EL (cell line): ENCODE results near the gene VAC14.

Source experiments
- DNase-seq: peaks from one replicate; pipeline ENCODE4 v3.0.0-alpha.2; 2016

VAC14 gene

DNA sequence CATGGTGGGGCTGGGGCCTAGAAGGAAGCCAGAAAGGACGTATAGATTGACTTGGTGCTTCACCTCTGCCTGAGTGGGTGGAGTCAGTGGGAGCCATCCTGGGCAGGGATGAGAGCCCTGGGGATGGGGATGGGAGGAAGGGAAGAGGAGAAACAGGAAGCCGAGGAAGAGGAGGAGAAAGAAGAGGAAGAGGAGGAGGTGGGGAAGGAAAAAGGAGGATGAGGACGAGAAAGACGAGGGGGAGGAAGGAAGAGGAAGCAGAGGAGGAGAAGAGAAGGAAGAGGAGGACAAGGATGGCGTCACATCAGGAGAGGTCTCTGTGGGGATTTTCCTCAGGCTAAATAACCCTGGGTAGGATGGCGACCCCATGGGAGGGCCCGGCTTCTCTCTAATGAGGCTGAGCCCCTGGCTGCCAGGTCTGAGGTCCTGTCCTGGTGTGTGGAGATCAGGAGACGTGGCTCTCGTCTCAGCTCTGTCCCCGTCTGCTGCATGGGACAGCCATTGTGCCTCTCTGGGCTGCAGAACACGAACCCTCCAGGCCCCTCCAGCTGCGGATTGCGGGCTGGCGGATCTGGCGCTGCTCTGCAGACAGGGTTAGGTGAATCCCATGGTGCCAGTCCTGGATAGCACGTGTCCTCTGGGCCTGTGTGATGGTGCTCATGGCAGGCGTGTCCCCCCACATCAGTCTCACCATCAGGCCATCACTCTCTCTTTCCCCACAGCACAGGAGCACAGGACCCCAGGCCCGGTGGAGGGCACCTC is 79.6 kb downstream of the VAC14 start:
- no peak for DNase-seq

- DNase-seq: no peak
These were observed 80.3 kb downstream of the VAC14 start for GRCh38 chr16:70720425-70721201.

DNA sequence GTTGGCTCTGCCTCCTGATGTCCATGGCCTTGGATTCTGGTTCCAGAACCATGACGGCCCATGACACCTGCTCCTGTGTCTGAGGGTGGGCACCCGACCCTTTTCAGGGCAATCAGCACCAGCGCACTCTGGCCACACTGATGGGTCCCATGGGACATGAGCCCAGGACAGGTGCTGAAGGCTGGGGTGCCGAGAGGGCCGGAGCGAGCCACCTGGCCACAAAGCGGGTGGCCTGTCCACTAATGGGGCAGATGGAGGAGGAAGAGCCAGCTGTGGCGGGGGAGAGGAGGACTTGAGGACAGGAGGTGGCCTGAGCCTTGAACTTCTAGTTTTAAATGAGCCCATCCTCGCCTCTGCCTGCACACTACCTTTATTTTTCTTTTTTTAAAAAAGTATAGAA is 83.9 kb downstream of the VAC14 start:
- DNase-seq: no peak

DNA sequence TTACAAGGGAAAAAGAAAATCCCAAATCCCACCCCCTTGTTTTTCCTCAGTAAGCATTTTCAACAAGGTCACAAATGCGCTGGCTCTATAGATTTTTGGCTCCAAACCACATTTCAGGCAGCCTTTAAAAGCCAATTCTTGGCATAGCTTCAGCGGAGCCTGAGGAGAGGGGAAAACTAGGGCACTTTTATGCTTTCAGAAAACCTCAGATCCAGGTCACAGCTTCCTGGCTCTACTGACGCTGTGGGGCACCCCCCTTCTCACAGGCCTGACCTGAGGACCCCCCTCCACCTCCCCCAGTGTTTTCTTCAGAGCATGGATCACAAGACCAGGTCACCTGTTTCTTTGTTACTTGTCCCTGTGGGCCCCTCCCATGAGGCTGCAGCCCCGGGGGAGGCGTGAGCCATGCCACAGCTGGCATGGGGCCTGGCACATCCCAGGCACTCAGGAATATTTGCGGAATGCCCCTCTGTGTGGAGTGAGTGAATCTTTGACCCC is 85.0 kb downstream of the VAC14 start:
- DNase-seq: peak; percentile 60

DNA sequence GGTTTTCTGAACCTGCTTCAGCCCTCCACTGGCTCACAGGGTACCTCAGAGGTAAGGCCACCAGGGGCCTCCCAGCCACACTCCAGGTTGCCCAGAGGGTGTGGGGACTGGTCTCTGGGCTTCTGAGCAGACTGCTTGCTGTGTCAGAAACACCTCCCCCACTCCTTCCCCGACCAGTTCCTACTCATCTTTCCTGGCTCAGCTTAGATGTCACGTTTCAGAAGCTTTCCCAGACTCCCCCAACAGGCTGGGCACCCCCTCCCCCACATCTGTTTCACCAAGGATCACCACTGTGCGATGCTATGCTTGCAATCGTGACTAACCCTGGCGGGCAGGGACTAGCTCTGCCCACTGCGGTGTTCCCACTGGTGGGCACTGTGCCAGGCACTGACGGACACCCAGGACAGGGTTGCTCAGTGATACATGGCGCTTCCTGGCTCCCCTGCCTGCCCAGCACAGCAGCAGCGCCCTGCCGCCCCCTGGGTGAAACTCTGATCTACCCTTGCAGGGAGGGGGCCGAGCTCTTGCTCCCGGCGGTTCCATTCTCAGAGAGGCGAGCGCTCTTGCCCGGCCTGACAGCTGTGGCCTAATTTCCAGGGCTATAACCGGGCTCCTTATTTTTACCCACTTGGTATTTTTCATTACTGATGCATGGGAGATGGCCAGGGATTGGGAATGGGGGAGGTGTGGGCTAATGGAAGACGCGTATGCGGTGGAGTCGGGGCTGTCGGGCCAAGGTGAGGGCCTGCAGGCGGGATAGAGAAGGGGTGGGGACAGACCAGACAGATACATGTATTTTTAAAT is 85.7 kb downstream of the VAC14 start:
- peak; percentile 100 for DNase-seq

DNA sequence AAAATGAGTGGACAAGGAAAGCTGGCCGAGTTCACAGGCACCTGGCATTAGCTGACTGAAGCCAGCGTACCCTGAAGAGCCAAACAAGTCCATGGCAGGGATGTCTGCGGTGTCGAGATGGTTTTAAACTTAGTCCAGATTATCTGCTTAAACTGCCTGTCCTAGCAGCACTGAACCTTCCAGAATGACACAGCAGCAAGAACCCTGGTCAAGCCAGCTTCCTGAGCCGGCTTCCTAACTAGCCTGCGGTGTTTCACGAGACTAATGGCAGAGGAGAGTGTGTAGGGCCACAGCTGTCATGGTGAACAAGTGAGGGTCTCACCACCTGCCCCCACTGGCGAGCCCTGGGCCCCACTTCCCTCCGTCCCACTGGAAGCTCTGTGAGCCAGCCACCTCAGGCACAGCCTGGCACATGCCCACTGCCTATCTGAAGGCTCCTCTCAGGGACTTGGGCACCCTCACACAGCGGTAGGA is 86.3 kb downstream of the VAC14 start:
- no peak for DNase-seq

- no peak for DNase-seq
These were observed 87.1 kb downstream of the VAC14 start for GRCh38 chr16:70713824-70714223.

DNA sequence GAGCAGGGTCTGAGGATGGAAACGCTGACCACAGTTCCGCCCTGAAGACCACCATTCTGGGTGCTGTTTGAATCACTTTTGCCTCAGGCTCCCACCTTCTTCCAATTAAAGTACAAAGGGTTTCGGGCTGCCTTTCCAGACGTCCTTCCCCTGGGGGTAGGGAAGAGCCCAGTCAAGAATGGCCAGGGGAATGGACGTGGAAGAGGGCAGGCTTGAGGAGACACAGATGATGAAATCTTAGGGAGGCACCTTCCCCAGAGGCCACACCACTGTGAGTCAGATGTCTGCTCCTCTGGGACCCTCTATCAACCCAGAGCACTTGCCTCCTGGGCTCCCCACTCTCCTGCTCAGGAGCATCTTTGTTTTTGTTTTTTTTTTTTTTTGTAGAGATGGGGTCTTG is 87.6 kb downstream of the VAC14 start:
- peak; percentile 40 for DNase-seq

GRCh38 chr16:70712942-70713341 is 88.0 kb downstream of the VAC14 start:
- DNase-seq: no peak

DNA sequence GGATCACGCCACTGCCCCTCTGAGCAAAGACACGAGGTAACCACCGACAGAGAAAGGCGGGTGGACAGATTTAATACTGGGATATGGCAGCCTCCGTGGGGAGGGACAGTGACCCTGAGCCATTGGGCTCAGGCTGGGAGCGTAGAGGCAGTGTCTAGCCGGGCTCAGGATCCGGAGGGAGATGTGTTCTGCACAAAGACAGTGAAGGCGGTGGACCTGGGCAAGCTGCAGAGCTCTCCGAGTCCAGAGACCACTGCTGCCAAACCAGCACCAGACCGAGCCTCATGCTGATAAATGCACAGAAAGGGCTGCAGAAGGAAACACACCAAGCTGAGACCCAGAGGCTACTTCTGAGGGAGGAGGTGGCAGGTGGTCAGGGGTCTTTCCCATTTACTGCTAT is 88.6 kb downstream of the VAC14 start:
- no peak for DNase-seq

GRCh38 chr16:70711211-70712031 is 89.5 kb downstream of the VAC14 start:
- no peak for DNase-seq

DNA sequence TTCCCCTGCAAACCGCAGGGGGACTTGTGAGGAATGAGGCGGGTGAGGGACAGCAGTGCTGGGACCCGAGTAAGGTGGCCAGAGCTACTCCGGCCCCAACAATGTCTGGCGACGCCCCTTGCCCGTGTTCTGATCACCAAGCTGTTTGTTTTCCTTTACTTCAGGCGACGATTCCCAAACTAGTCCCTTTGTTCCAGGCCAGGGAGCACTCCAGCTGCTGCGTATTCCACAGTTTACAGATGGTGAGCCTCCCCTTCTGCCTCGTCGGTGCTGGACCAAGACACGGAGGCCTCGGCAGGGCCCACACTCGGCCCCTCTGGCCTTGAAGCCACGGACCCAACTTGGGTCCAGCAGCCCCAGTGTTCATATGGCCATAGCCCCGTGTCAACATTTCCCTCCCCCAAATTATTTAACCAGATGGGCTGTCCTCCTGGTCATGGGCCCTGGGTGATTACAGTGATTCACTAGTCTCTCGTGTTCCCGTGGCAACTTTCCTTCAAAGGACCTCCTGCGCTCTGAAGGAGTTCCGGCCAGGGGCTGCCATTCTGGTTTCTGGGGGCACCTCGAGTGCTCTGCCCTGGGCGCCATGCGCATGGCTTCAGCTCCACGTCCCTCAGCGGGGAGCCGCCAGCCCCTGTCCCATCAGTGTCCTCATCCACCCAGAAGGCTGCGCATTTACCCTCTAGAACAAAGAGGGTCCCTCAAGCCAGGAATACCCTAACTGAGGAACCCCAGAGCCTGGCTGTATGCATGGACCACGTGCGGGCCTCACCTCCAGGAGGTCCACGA is 90.3 kb downstream of the VAC14 start:
- no peak for DNase-seq

DNA sequence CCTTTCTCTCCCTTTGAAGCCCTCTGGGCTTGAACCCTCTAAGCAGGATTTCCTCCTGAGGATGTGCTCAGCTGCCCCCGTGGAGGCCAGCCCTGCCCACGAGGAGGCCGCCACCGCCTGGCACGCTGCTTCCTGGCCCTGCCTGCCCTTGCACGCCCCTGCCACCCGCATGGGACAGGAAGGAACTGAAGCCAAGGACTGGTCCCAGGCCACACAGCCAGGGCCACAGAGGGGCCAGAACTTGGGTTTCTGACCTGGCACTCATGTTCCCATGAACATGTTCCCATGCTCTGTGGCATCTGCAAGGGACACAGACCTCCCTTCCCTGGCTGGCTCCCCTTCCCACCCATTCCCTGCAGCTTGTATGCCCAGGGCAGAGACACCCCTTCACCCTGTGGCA is 91.0 kb downstream of the VAC14 start:
- no peak for DNase-seq

DNA sequence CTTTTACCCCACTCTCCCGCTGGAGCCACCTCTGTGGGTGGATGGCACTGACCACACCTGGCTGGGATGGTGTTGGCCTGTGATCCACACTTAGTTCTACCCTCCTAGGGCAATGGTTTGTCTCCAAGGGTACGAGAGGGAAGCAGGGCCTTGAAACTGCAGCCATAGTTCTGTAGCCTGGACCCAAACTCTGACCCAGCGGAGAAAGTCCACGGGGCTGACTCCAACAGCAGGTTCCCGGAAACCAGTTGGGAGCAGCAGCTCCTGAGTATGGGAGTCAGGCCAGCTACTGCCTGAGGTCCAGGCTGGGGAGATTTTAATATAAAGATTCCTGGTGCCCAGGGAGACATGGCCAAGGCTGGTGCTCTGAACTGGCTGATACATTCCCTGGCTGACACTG is 91.5 kb downstream of the VAC14 start:
- DNase-seq: no peak

DNA sequence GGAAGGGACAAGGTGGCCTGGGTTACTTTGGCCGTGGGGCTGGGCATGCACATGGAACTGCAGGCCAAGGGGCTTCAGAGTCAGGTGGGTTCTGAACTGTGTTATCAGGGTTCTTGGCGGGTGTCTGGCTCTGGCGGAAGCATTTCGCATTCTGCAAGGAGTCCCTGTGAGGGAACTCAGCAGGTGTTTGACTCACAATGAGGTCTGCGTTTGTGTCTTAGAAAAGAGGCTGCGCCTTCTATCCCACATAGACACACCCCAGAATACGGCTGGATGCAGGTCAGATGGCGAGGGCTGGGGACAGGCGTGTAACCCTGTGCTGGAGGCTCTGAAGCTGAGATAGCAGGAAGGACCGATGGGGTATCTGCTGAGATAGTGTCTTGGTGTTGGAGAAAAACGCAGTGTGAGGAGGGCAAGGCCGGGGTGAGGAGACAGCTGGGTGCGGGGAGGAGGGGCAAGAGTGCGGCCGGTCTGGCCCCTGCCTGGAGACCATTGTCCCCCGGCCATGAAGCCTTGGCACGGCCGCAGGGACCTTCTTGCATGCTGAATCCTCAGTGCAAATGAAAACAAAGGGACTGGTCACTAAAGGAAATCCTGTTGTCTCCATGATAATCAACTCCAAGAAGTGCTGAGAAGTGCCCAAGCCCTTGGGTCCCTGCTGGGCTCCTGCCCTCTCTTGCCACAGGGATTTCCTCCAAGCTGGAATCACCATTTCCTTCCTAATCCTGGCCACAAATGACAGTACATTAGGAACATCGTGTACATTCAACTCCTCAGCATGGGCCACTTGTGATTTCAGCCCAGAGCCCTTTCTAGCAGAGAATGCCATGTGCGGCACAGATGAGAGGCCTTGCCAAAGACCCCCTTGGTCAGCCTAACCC is 92.4 kb downstream of the VAC14 start:
- no peak for DNase-seq

DNA sequence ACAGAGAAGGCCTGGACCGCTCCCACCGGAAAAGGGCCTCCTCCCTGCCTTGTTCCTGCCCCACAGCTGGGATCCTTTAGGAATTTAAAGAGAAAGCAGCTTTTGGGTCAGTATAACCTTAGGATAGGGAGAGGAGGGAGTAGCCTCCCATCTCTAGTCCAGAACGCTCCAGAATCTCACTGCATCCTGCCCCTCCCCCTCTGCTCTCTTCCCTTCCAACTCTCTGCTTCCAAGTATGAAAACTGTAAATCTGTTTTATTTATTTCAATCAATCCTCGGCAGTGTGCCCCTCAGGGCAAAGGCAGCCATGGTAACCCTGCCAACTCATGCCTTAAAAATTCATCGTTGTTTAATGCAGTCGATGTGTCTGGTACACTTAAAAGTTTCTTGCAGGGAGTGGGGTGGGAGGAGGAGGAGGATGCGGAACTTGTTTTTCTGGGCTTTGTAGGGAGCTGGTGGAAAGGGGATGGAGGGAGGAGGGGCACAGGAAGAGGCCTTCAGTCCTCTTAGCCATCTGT is 94.0 kb downstream of the VAC14 start:
- peak; percentile 96 for DNase-seq

- DNase-seq: peak; percentile 66
These were observed 95.9 kb downstream of the VAC14 start for GRCh38 chr16:70705056-70705455.

DNA sequence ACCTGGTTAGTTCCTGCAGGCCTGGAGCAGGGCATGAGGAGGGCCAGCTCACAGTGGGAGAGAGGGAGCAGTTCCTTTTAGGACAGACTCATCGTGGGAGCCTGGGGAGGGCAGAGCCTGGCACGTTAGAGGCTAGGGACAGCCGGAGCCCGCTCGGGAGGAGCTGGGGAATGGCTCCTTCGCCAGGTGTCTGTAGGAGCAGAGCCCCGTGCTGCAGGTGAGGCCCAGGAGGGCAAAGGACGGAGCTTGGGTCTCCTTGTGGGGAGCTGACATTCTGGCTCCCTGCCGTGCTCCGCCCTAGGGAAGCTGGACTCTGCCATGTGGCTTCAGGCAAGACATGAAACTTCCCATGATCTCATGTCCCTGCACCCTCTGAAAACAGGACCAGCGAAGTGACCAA is 96.4 kb downstream of the VAC14 start:
- no peak for DNase-seq

- DNase-seq: no peak
These were observed 97.0 kb downstream of the VAC14 start for GRCh38 chr16:70703835-70704381.
